Glutamatergic neuron (in vitro differentiated cells): Measurements from ENCODE around the gene SURF4. TPM values are rescaled to one million over a fixed set of nuclear protein-coding genes. Genes with fewer than 3 reads are reported as not detected.

ENCODE experiments used
- DNase-seq: peaks from one replicate; pipeline ENCODE4 v3.0.0; 2022
- H3K27ac Mint-ChIP-seq: one replicate; pipeline ENCODE4 v1.8.0; 2020; ENCODE audit warnings: mild to moderate bottlenecking, mixed read lengths, inconsistent platforms; ENCODE audit not compliant: unreplicated experiment
- H3K27me3 Mint-ChIP-seq: one replicate; pipeline ENCODE4 v1.8.0; 2020; ENCODE audit warnings: mild to moderate bottlenecking, moderate library complexity, mixed read lengths, inconsistent platforms; ENCODE audit not compliant: unreplicated experiment
- H3K36me3 Mint-ChIP-seq: one replicate; pipeline ENCODE4 v1.8.0; 2020; ENCODE audit warnings: mild to moderate bottlenecking, mixed read lengths, inconsistent platforms; ENCODE audit not compliant: unreplicated experiment
- H3K4me1 Mint-ChIP-seq: one replicate; pipeline ENCODE4 v1.8.0; 2020; ENCODE audit warnings: mild to moderate bottlenecking, low read depth, mixed read lengths, inconsistent platforms; ENCODE audit not compliant: unreplicated experiment
- H3K4me3 Mint-ChIP-seq: one replicate; pipeline ENCODE4 v1.8.0; 2020; ENCODE audit warnings: mild to moderate bottlenecking, mixed read lengths, inconsistent platforms; ENCODE audit not compliant: unreplicated experiment
- H3K9me3 Mint-ChIP-seq: one replicate; pipeline ENCODE4 v1.8.0; 2020; ENCODE audit warnings: mild to moderate bottlenecking, moderate library complexity, mixed read lengths, inconsistent platforms; ENCODE audit not compliant: unreplicated experiment
- CTCF ChIP-seq: fragments of 200-600 bp; sonication (generic); IDR thresholded peaks from one replicate; pipeline ENCODE4 v1.5.0; 2021; ENCODE audit not compliant: partially characterized antibody, unreplicated experiment
- total RNA-seq: library from RNA; stranded (reverse); fragmentation: NEBNext Ultra II Directional; extraction: Animal tissue kit (Norgen Biotek cat#: 25700); gene quantifications from one replicate; pipeline ENCODE4 v1.2.1, GENCODE V29; 2021; ENCODE audit not compliant: unreplicated experiment

Gene SURF4
- total RNA-seq, 1 donor from 2014 or later: 111 TPM

GRCh38 chr9:133349965-133350616, 25.8 kb downstream of the SURF4 start:
- H3K36me3 Mint-ChIP-seq: peaks cover 17% of the 10 kb centered on the region
- H3K4me3 Mint-ChIP-seq: peak overlapping the region; percentile 97
- peaks cover 26% of the 10 kb centered on the region for H3K4me1 Mint-ChIP-seq

GRCh38 chr9:133348718-133349573, 26.9 kb downstream of the SURF4 start:
- Mint-ChIP-seq H3K4me1 (peaks cover 20% of the 10 kb centered on the region), H3K27ac (peak overlapping the region; percentile 99), H3K9me3 (peaks cover 16% of the 10 kb centered on the region), H3K4me3 (peak overlapping the region; percentile 97), H3K27me3 (peaks cover 10% of the 10 kb centered on the region), H3K36me3 (peaks cover 17% of the 10 kb centered on the region)
- no peak for TF ChIP-seq CTCF
- no peak for DNase-seq

More at GRCh38 chr9:133349965-133350616, 25.8 kb downstream of the SURF4 start:
- no peak for DNase-seq
- H3K27me3 Mint-ChIP-seq: peaks cover 10% of the 10 kb centered on the region
- H3K9me3 Mint-ChIP-seq: peaks cover 15% of the 10 kb centered on the region
- no peak overlapping the region for H3K27ac Mint-ChIP-seq
- no peak for TF ChIP-seq CTCF

GRCh38 chr9:133347985-133348717, 27.7 kb downstream of the SURF4 start, which contains the start of the genes MED22 and RPL7A:
Gene MED22 (minus strand): TSS chr9:133348131. CDS start chr9:133346662, 1,469 bp downstream.
Gene RPL7A (plus strand): TSS chr9:133348218. CDS start chr9:133348244, 26 bp downstream.
- Mint-ChIP-seq H3K36me3 (peaks cover 17% of the 10 kb centered on the region), H3K4me3 (peak within 1 kb of the TSS; percentile 97), H3K4me1 (peaks cover 17% of the 10 kb centered on the region), H3K9me3 (peaks cover 16% of the 10 kb centered on the region), H3K27ac (peak within 1 kb of the TSS; percentile 99), H3K27me3 (peaks cover 12% of the 10 kb centered on the region)
- DNase-seq: peak; percentile 91
- TF ChIP-seq CTCF: no peak

GRCh38 chr9:133347515-133347984, 28.3 kb downstream of the SURF4 start:
- Mint-ChIP-seq H3K4me1 (peaks cover 17% of the 10 kb centered on the region), H3K27ac (peak overlapping the region; percentile 99), H3K4me3 (peak overlapping the region; percentile 97), H3K9me3 (peaks cover 16% of the 10 kb centered on the region), H3K27me3 (peaks cover 12% of the 10 kb centered on the region), H3K36me3 (peaks cover 17% of the 10 kb centered on the region)
- TF ChIP-seq CTCF: no peak
- peak; percentile 45 for DNase-seq
